Measurements from ENCODE around the gene LRRC23. TPM values are rescaled to one million over a fixed set of nuclear protein-coding genes. Genes with fewer than 3 reads are reported as not detected.

LRRC23 gene
- total and polyA plus RNA-seq, 2 of the 13 experiments (the other 11 are each of a cell fraction or from before 2014, with no cell fraction given), result 6.0 to 7.8 TPM

GRCh38 chr12:6925540-6926279, 21.1 kb downstream of the LRRC23 start (continued):
- TF ChIP-seq, protein P1, sequence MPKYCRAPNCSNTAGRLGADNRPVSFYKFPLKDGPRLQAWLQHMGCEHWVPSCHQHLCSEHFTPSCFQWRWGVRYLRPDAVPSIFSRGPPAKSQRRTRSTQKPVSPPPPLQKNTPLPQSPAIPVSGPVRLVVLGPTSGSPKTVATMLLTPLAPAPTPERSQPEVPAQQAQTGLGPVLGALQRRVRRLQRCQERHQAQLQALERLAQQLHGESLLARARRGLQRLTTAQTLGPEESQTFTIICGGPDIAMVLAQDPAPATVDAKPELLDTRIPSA (CRISPR knock-in tag; IDR thresholded peaks at IDR 0.05; ENCODE audit: borderline replicate concordance), result no peak
- TF ChIP-seq ZNF207 (IDR thresholded peaks at IDR 0.05; ENCODE audit: borderline replicate concordance), result no peak
- TF ChIP-seq KLF13 (CRISPR knock-in tag; IDR thresholded peaks at IDR 0.05), result no peak
- TF ChIP-seq, protein P2, sequence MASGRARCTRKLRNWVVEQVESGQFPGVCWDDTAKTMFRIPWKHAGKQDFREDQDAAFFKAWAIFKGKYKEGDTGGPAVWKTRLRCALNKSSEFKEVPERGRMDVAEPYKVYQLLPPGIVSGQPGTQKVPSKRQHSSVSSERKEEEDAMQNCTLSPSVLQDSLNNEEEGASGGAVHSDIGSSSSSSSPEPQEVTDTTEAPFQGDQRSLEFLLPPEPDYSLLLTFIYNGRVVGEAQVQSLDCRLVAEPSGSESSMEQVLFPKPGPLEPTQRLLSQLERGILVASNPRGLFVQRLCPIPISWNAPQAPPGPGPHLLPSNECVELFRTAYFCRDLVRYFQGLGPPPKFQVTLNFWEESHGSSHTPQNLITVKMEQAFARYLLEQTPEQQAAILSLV (CRISPR knock-in tag; IDR thresholded peaks at IDR 0.05; ENCODE audit: borderline replicate concordance), result no peak
- peak; percentile 58 for TF ChIP-seq CEBPG (CRISPR knock-in tag; IDR thresholded peaks at IDR 0.05)
- TF ChIP-seq SP4 (CRISPR knock-in tag; IDR thresholded peaks at IDR 0.05), result no peak
- TF ChIP-seq ZNF354B (CRISPR knock-in tag; IDR thresholded peaks at IDR 0.05), result no peak
- TF ChIP-seq ZFP37 (CRISPR knock-in tag; IDR thresholded peaks at IDR 0.05; ENCODE audit: borderline replicate concordance), result no peak
- no peak for TF ChIP-seq ZFP36L2 (CRISPR knock-in tag; IDR thresholded peaks at IDR 0.05)
- no peak for TF ChIP-seq SETDB1 (CRISPR knock-in tag; IDR thresholded peaks at IDR 0.05; ENCODE audit: borderline replicate concordance)
- TF ChIP-seq ZNF180 (CRISPR knock-in tag; IDR thresholded peaks at IDR 0.05; ENCODE audit: borderline replicate concordance, low read depth), result no peak
- TF ChIP-seq, protein P3, sequence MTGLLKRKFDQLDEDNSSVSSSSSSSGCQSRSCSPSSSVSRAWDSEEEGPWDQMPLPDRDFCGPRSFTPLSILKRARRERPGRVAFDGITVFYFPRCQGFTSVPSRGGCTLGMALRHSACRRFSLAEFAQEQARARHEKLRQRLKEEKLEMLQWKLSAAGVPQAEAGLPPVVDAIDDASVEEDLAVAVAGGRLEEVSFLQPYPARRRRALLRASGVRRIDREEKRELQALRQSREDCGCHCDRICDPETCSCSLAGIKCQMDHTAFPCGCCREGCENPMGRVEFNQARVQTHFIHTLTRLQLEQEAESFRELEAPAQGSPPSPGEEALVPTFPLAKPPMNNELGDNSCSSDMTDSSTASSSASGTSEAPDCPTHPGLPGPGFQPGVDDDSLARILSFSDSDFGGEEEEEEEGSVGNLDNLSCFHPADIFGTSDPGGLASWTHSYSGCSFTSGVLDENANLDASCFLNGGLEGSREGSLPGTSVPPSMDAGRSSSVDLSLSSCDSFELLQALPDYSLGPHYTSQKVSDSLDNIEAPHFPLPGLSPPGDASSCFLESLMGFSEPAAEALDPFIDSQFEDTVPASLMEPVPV (CRISPR knock-in tag; IDR thresholded peaks at IDR 0.05), result no peak
- no peak for TF ChIP-seq HMGXB4 (CRISPR knock-in tag; IDR thresholded peaks at IDR 0.05; ENCODE audit: borderline replicate concordance in 1 of 2, low read depth in 1 of 2)
- no peak for TF ChIP-seq PHB2 (IDR thresholded peaks at IDR 0.05; ENCODE audit: partially characterized antibody)
- TF ChIP-seq ZNF24 (IDR thresholded peaks at IDR 0.05), result no peak
